GM18951 (cell line): ENCODE results near the gene SLC45A1.

Source experiments
- POLR2A ChIP-seq: IDR thresholded peaks from 4 replicates; pipeline ENCODE4 v1.6.1; 2011; ENCODE audit warnings: mild to moderate bottlenecking; ENCODE audit not compliant: insufficient read length, insufficient read depth; ENCODE audit errors: extremely low read depth
- in situ Hi-C: fragments of 300-500 bp; cut with MboI; formaldehyde crosslinking; loops from one replicate; pipeline ENCODE4 v1.12.0; 2022; ENCODE audit warnings: low sequenced_read_pairs, mixed read lengths, inconsistent platforms; ENCODE audit not compliant: unreplicated experiment

SLC45A1 gene

DNA sequence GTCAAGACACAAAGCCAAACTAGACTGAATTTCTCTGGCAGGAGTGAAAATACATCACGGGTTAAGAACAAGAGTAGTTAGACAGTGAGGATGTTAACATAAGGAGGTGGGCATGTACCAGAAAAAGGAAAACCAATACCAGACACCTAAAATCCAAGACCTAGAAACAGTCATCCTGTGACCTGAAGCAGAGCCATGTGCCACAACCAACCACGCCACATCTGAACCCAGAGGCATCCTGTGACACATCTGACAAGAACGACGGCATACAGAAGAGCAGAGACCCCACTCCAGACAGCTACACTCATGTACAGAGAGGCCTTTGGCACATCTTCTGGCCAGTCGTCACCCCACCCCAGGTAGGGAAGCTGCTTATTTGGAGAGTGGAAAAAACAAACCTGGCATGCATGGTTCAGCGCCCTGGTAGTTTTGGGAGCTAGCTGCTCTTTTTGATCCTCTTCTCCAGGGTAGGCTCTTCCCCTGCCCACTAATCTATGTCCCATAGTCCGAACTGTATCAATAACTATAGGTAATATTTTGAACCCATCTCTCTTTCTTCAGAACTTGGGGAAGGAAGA is 72.1 kb downstream of the SLC45A1 start:
- in situ Hi-C loops, result no loop called here
- TF ChIP-seq POLR2A, result no peak

DNA sequence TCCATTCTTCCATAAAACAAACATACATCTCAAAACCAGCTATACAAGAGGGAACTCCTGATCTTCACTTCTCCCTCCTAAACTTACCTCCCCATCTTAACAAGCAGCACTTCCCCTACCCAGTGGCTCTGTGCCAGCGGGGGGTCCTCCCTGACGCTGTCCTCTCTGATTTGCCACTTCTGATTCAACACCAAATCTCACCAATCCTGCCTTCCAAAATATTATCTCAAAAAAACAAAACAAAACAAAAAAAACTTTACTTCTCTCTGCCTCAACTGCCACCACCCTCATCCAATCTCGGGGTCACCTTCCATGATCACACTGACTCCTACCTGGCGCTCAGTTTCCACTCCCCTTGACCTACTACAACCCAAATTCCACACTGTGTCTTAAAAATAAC is 72.8 kb downstream of the SLC45A1 start:
- in situ Hi-C loops, result no loop called here
- no peak for TF ChIP-seq POLR2A

DNA sequence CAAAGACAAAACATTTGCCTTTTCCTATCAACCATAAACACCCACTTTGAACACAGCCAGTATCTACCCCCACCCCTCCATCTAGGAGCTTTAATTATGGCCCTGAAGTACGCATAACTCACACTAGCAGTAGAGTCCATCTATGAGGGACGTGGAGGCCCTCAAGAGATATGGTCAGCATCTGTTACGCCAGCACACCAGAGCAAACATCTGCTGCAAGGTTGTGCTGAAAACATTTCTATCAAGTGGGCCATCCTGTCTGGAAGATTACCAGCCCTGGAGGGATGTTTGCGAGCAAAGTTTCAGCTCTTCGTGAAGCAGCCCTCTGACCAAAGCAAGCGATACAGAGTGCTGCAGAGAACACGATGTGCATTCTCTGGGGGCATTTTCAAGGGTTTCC is 74.6 kb downstream of the SLC45A1 start:
- in situ Hi-C loops, result no loop called here
- no peak for TF ChIP-seq POLR2A
